ENCODE results near the gene TESPA1. TPM values are rescaled to one million over a fixed set of nuclear protein-coding genes. Genes with fewer than 3 reads are reported as not detected.

TESPA1 gene
- total and polyA plus RNA-seq, 9 of the 15 experiments (the other 6 are each of a cell fraction or from before 2014, with no cell fraction given) = 0.72 to 7.1 (median 2.4) TPM

- TF ChIP-seq PRDM10 (IDR thresholded peaks at IDR 0.05; ENCODE audit: partially characterized antibody) (no peak), LEF1 (IDR thresholded peaks at IDR 0.05) (no peak), ZBED1 (IDR thresholded peaks at IDR 0.05) (no peak)
- TF ChIP-seq, protein P1, sequence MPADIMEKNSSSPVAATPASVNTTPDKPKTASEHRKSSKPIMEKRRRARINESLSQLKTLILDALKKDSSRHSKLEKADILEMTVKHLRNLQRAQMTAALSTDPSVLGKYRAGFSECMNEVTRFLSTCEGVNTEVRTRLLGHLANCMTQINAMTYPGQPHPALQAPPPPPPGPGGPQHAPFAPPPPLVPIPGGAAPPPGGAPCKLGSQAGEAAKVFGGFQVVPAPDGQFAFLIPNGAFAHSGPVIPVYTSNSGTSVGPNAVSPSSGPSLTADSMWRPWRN (IDR thresholded peaks at IDR 0.05; ENCODE audit: low read depth) = no peak
- TF ChIP-seq, protein P2, sequence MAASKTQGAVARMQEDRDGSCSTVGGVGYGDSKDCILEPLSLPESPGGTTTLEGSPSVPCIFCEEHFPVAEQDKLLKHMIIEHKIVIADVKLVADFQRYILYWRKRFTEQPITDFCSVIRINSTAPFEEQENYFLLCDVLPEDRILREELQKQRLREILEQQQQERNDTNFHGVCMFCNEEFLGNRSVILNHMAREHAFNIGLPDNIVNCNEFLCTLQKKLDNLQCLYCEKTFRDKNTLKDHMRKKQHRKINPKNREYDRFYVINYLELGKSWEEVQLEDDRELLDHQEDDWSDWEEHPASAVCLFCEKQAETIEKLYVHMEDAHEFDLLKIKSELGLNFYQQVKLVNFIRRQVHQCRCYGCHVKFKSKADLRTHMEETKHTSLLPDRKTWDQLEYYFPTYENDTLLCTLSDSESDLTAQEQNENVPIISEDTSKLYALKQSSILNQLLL (CRISPR knock-in tag; IDR thresholded peaks at IDR 0.05; ENCODE audit: borderline replicate concordance) = no peak
These were observed 24.5 kb upstream of the TESPA1 start (continued) for GRCh38 chr12:55008944-55009585.
